Upper lobe of right lung (tissue), 1 donor: ENCODE measurements around the gene TEX2. TPM values are rescaled to one million over a fixed set of nuclear protein-coding genes. Genes with fewer than 3 reads are reported as not detected.

Experiments
- ATAC-seq: fragments of 200-7000 bp; cut with Tn5 transposase; one replicate; pipeline ENCODE4 v1.9.1; 2020; ENCODE audit warnings: mild to moderate bottlenecking, moderate library complexity
- DNase-seq: peaks from one replicate; pipeline ENCODE4 v3.0.0-alpha.2; 2020
- H3K27ac ChIP-seq: fragments of 200-600 bp; one replicate; pipeline ENCODE4 v1.8.0; 2022
- H3K27me3 ChIP-seq: fragments of 200-600 bp; one replicate; pipeline ENCODE4 v1.8.0; 2022; ENCODE audit warnings: mild to moderate bottlenecking
- H3K36me3 ChIP-seq: fragments of 200-600 bp; one replicate; pipeline ENCODE4 v1.8.0; 2022
- H3K4me1 ChIP-seq: fragments of 200-600 bp; one replicate; pipeline ENCODE4 v1.8.0; 2022
- H3K4me3 ChIP-seq: fragments of 200-600 bp; one replicate; pipeline ENCODE4 v1.8.0; 2022; ENCODE audit warnings: mild to moderate bottlenecking
- H3K9me3 ChIP-seq: fragments of 200-600 bp; one replicate; pipeline ENCODE4 v1.8.0; 2022
- CTCF ChIP-seq: fragments of 200-600 bp; IDR thresholded peaks from one replicate; pipeline ENCODE4 v1.8.0; 2022; ENCODE audit warnings: antibody characterized with exemption
- intact Hi-C: fragments of 100-400 bp; cut with DNase I; formaldehyde crosslinking; loops from one replicate; pipeline ENCODE4 v1.11.0; 2022
- total RNA-seq: library from RNA; stranded (reverse); fragmentation: NEBNext Ultra II Directional; extraction: Animal tissue kit (Norgen Biotek cat#: 25700); gene quantifications from one replicate; pipeline ENCODE4 v1.2.1, GENCODE V29; 2021
- donor health status: DM: no; HTN: yes; CAD: no; lungs with severe emphysema.

TEX2 gene
- total RNA-seq, 1 donor from 2014 or later = 50.6 TPM

- intact Hi-C loops = no loop called here
- Histone ChIP-seq H3K4me1 (peaks cover 27% of the 10 kb centered on the region), H3K27ac (no peak overlapping the region), H3K36me3 (no peaks in the 10 kb centered on the region), H3K9me3 (no peaks in the 10 kb centered on the region), H3K4me3 (no peak overlapping the region), H3K27me3 (no peaks in the 10 kb centered on the region)
- no peak for TF ChIP-seq CTCF
- no peak for ATAC-seq
- no peak for DNase-seq
Observed at GRCh38 chr17:64203630-64204029, 59.4 kb downstream of the TEX2 start.

- intact Hi-C loops = no loop called here
- Histone ChIP-seq H3K4me1 (peaks cover 27% of the 10 kb centered on the region), H3K4me3 (no peak overlapping the region), H3K27me3 (no peaks in the 10 kb centered on the region), H3K9me3 (no peaks in the 10 kb centered on the region), H3K27ac (no peak overlapping the region), H3K36me3 (no peaks in the 10 kb centered on the region)
- no peak for ATAC-seq
- no peak for DNase-seq
- no peak for TF ChIP-seq CTCF
Observed at GRCh38 chr17:64202683-64203344, 60.2 kb downstream of the TEX2 start.

GRCh38 chr17:64200080-64201032, 62.7 kb downstream of the TEX2 start:
- intact Hi-C loops = no loop called here

GRCh38 chr17:64198331-64199090, 64.5 kb downstream of the TEX2 start:
- DNase-seq (no peak), ATAC-seq (no peak)
- Histone ChIP-seq H3K36me3 (peaks cover 1% of the 10 kb centered on the region), H3K4me1 (peaks cover 19% of the 10 kb centered on the region), H3K9me3 (no peaks in the 10 kb centered on the region), H3K27ac (no peak overlapping the region), H3K4me3 (no peak overlapping the region), H3K27me3 (no peaks in the 10 kb centered on the region)
- intact Hi-C loops = no loop called here
- TF ChIP-seq CTCF = no peak

More at GRCh38 chr17:64200080-64201032, 62.7 kb downstream of the TEX2 start:
- TF ChIP-seq CTCF = no peak
- ATAC-seq = peak; percentile 20
- H3K27ac ChIP-seq = no peak overlapping the region
- H3K36me3 ChIP-seq = no peaks in the 10 kb centered on the region
- peaks cover 19% of the 10 kb centered on the region for H3K4me1 ChIP-seq
- H3K27me3 ChIP-seq = no peaks in the 10 kb centered on the region
- DNase-seq = no peak
- no peaks in the 10 kb centered on the region for H3K9me3 ChIP-seq
- H3K4me3 ChIP-seq = no peak overlapping the region

- H3K9me3 ChIP-seq = no peaks in the 10 kb centered on the region
- no peak for TF ChIP-seq CTCF
- H3K4me3 ChIP-seq = no peak overlapping the region
- no peak overlapping the region for H3K27ac ChIP-seq
- H3K27me3 ChIP-seq = no peaks in the 10 kb centered on the region
- H3K36me3 ChIP-seq = peaks cover 9% of the 10 kb centered on the region
- DNase-seq (no peak), ATAC-seq (no peak)
- intact Hi-C loops = no loop called here
- H3K4me1 ChIP-seq = peaks cover 14% of the 10 kb centered on the region
Observed at GRCh38 chr17:64196601-64197000, 66.5 kb downstream of the TEX2 start.
